Measurements from ENCODE around the gene KCNJ6.
"Not testable (repeated sequence)": the region's sequence is repeated elsewhere in the genome, so short reads cannot be mapped to it uniquely, and the experiment has no call there.

Gene KCNJ6

GRCh38 chr21:37601915-37602314 lies 314.3 kb downstream of the KCNJ6 start:
- no peak for DNase-seq (ENCODE audit: low read depth in 2 of 2)

GRCh38 chr21:37601027-37601426 lies 315.2 kb downstream of the KCNJ6 start:
- DNase-seq (ENCODE audit: low read depth in 2 of 2) = no peak

- no peak for DNase-seq (ENCODE audit: low read depth in 2 of 2)
Observed at GRCh38 chr21:37595944-37596343, 320.3 kb downstream of the KCNJ6 start.

- no peak for DNase-seq (ENCODE audit: low read depth in 2 of 2)
Observed at GRCh38 chr21:37594472-37594951, 321.7 kb downstream of the KCNJ6 start.

GRCh38 chr21:37593740-37594471 lies 322.4 kb downstream of the KCNJ6 start:
- DNase-seq (ENCODE audit: low read depth in 2 of 2) = no peak

- DNase-seq (ENCODE audit: low read depth in 2 of 2) = no peak
Observed at GRCh38 chr21:37593015-37593414, 323.2 kb downstream of the KCNJ6 start.

GRCh38 chr21:37592496-37592895 lies 323.8 kb downstream of the KCNJ6 start:
- no peak for DNase-seq (ENCODE audit: low read depth in 2 of 2)

- DNase-seq (ENCODE audit: low read depth in 2 of 2) = not testable (repeated sequence)
Observed at GRCh38 chr21:37591994-37592393, 324.3 kb downstream of the KCNJ6 start.

GRCh38 chr21:37590836-37591235 lies 325.4 kb downstream of the KCNJ6 start:
- not testable (repeated sequence) for DNase-seq (ENCODE audit: low read depth in 2 of 2)

- not testable (repeated sequence) for DNase-seq (ENCODE audit: low read depth in 2 of 2)
Observed at GRCh38 chr21:37588644-37589043, 327.6 kb downstream of the KCNJ6 start.

GRCh38 chr21:37587635-37588177 lies 328.6 kb downstream of the KCNJ6 start:
- no peak for DNase-seq (ENCODE audit: low read depth in 2 of 2)

GRCh38 chr21:37587203-37587602 lies 329.1 kb downstream of the KCNJ6 start:
- DNase-seq (ENCODE audit: low read depth in 2 of 2) = no peak

GRCh38 chr21:37582590-37582989 lies 333.7 kb downstream of the KCNJ6 start:
- no peak for DNase-seq (ENCODE audit: low read depth in 2 of 2)

- DNase-seq (ENCODE audit: low read depth in 2 of 2) = no peak
Observed at GRCh38 chr21:37580666-37581065, 335.6 kb downstream of the KCNJ6 start.

- DNase-seq (ENCODE audit: low read depth in 2 of 2) = no peak
Observed at GRCh38 chr21:37579356-37579755, 336.9 kb downstream of the KCNJ6 start.

- no peak for DNase-seq (ENCODE audit: low read depth in 2 of 2)
Observed at GRCh38 chr21:37578471-37579126, 337.7 kb downstream of the KCNJ6 start.

GRCh38 chr21:37576929-37577328 lies 339.3 kb downstream of the KCNJ6 start:
- not testable (repeated sequence) for DNase-seq (ENCODE audit: low read depth in 2 of 2)

- no peak for DNase-seq (ENCODE audit: low read depth in 2 of 2)
Observed at GRCh38 chr21:37575580-37575979, 340.7 kb downstream of the KCNJ6 start.

- DNase-seq (ENCODE audit: low read depth in 2 of 2) = no peak
Observed at GRCh38 chr21:37574751-37575150, 341.5 kb downstream of the KCNJ6 start.

GRCh38 chr21:37574316-37574715 lies 341.9 kb downstream of the KCNJ6 start:
- DNase-seq (ENCODE audit: low read depth in 2 of 2) = no peak

- DNase-seq (ENCODE audit: low read depth in 2 of 2) = no peak
Observed at GRCh38 chr21:37571442-37571841, 344.8 kb downstream of the KCNJ6 start.

GRCh38 chr21:37568916-37569315 lies 347.3 kb downstream of the KCNJ6 start:
- DNase-seq (ENCODE audit: low read depth in 2 of 2) = no peak

- DNase-seq (ENCODE audit: low read depth in 2 of 2) = no peak
Observed at GRCh38 chr21:37568415-37568814, 347.8 kb downstream of the KCNJ6 start.
